Activated CD4-positive, alpha-beta T cell treated with anti-CD3 and anti-CD28 coated beads for 24 hours (primary cell): ENCODE measurements around the gene TBC1D1.
"Not testable (repeated sequence)": the region's sequence is repeated elsewhere in the genome, so short reads cannot be mapped to it uniquely, and the experiment has no call there.

Source experiments
- DNase-seq, 2 donors: peaks; one replicate each; pipeline ENCODE4 v3.0.0-alpha.2; 2020; ENCODE audit warnings: low read depth in 2 of 2

Gene TBC1D1

DNA sequence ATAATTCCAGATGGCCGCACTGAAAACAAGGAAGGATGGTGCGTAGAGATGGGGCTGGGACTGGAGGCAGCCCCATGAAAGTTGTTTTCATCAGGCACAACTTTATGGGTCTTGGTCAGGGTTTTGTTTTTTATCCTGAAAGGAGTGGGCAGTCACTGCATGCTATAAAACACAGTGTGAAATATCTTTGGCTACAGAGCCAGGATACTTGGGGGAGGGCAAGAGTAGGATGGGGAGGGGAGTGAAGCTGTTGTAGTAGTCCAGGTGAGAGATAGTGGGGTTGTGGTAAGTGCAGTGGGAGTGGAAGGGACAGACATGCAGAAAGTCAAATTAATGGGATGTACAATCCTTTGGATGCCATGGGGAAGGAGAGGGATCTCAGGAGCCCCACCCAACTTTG, 125.8 kb downstream of the TBC1D1 start:
- no peak for DNase-seq

DNA sequence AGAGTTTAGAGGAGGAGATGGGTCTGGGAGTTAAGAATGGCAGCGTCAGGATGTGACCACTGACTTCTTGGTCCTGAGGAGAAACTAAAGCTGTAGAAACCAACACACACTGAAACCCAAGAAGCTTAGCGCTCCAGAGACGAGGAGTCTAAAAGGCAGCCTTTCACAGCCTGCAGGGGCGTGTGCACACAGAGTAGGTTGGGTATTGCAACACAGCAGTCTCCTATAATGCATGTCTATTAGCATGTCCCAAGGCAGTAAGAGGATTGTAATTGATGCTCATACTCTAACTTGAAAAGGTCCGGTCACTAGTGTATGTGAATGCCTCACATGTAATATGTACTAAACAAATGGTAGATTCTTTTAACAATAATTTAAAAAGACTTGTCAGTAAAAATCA, 126.7 kb downstream of the TBC1D1 start:
- no peak for DNase-seq

DNA sequence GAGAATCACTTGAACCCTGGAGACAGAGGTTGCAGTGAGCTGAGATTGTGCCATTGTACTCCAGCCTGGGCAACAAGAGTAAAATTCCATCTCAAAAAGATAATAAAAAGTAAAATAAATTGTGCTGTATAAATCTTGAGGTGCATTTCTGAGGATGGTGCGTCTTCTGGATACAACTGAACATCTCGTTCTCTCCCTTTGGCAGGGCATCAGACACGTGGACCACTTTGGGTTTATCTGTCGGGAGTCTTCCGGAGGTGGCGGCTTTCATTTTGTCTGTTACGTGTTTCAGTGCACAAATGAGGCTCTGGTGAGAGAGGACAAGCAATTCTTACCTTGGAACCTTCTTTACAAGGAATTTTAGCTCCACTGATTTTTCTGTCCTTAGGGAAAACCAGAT, 129.5 kb downstream of the TBC1D1 start:
- DNase-seq, result no peak

DNA sequence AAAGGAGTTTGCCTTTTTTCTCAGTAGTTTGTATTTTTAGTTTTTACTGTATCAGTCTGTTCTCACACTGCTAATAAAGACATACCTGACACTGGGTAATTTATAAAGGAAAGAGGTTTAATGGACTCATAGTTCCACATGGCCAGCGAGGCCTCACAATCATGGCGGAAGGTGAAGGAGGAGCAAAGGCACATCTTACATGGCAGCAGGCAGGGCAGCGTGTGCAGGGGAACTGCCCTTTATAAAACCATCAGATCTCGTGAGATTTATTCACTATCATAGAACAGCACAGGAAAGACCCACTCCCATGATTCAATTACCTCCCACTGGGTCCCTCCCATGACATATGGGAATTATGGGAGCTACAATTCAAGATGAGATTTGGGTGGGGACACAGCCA, 130.1 kb downstream of the TBC1D1 start:
- DNase-seq, result not testable (repeated sequence)

DNA sequence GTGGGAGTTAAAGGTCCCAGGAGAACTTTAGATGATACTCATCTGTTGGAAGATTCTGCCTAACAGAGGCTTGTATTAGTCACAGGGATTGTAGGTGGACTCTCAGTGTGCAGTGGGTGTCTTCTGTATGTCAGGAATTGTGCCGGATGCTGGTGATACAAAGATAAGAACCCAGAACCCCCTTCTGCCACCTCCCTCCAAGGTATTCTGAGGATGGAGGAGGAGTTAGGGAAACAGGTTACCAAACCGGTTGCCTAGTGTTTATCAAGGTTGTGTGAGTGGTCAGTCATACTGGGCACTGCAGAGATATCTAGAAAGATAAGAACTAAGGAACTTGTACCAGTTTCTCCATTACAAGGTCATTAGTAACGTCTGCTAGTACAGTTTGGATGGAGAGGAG, 130.9 kb downstream of the TBC1D1 start:
- DNase-seq, result no peak

DNA sequence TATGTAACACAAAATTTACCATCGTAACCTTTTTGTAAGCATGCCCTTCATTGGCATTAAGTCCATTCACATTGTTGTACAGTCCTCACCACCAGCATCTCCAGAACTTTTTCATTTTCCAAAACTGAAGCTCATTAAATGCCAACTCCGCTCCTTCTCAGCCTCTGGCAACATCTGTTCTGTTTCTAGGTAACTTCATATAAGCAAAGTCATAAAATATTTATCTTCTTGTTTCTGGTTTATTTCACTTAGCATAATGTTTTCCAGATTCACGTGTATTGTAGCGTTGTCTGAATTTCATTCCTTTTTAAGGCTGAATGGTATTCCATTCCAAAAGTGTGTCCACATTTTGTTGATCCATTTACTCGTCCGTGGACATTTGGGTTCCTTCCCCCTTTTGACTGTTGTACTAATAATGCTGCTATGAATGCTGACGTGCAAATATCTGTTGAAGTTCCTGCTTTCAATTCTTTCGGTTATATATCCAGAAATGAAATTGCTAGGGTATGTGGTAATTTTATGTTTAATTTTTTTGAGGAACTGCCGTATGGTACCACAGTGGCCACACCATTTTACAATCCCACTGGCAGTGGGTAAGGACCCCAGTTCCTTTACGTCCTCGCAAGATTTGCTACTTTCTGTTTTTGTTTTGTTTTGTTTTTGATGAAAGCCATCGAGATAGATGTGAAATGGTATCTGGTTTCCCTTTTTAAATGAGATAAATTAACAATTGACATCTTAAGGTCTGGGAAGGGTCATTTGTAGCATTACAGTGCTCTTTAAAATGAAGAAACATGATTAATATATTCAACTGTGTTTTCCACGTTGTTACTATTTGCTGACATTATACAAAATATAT, 132.7 kb downstream of the TBC1D1 start:
- no peak for DNase-seq

DNA sequence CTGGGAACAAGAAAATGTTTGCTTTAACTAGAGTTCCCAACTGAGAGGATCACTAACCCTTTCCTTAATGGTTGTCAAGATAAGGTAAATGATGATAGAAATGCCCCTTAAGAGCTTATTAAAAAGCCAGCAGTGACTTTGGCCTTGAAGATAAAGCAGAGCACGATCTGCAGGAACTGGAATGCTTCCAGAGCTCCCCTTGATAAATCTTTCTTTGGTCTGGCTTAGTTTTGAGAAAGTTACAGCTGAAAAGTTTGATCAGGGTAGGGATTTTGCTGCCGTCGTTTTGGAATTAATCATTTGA, 133.3 kb downstream of the TBC1D1 start:
- DNase-seq, result no peak

DNA sequence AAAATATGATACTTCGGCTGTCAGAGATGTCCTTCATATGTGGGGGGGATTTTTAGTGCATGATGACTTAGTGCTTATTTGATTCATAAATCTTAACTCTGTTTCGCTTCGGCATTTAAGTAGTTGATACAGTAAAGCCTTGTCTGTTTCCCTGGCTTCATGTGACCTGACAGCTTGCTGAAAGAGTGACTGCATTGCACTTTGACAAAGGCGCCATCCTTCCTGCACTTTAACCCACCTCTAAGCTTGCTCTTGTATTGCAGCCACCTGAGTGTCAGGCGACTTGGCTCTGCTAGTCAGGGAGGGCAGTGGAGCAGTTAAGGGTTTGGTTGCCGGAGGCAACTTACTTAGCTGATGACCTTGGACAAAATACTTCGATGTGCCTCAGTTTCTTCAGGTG, 134.8 kb downstream of the TBC1D1 start:
- DNase-seq, result no peak

DNA sequence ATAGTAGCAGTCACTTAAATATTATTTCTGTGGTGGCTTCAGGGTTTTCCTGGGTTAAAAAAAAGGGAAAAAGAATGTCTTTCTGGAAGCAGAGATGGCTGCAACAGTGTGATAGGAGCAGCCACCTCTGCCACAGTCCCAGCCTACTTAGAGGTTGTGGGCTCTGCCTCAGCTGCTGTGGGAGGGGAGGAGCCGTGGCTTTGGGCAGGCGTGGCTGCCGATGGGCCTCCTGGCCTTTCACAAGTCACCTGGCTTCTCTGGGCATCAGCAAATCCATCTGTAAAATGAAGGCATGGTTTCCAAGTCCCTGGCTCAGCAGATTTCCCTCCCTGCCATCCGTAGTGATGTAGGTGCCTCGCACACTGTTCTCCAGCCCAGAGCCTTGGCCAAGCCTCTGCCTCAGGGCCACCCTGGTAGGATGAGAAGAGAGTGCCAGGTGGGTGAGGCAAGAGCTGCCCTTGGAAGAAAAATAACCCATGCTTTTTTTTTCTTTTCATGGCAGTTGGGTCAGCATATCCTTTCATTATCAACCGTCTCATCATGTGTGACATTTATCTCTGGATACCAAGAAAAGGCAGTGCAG, 135.4 kb downstream of the TBC1D1 start:
- DNase-seq, result no peak

DNA sequence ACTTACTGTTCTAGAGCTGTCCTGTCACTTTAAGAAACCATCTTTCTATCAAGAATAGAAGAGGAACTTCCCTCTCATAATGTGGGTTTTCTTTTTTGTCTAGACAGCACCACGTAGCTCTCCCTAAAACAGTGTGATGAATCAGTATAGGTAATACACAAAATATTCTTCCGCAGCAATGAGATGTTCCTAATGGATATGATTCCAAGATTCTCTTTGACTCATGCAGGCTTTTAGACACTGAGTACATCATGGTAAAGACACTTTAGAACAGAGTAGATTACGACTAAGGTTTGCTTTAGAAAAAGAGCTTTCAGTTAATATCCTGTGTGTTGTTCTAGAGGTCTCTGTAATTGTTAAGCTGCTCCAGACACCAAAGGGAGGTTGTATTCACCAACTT, 139.1 kb downstream of the TBC1D1 start:
- DNase-seq, result no peak

DNA sequence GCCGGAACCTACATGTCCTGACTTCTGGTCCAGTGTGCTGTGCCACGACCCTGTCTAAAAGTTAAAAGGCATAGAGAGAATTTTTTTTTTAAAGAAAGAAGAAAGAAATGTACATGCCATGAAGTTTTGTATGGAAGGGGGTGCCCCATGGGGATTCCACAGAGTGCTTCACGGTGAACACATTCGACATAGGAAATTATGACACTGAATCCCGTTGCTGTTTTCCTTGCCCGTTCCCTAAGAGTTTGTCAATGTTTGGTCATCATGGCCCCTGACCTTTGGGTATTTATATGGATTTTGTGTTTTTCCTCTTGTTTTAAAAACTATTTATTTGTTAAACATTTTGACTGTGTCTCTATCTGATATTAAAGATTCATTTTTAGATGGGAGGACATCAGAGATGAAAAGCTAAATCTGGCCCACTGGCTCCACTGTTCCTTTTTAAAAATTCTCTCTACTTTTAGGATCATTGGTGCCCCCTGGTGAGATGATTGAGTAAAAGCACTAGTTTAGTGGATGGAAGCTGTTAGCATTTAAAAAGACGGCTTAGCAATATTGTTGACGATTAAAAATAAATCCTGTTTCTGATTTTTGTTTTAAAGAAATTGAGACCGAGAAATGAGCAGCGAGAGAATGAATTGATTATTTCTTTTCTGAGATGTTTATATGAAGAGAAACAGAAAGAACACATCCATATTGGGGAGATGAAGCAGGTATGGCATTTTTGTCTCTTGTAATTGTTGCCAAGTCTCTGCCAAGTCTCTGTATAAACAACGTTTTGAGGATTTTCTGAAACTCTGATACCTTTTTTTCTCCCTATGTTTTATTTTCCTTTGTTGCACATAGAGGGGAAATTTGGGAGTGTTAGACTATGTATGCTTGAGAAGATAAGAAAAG, 144.3 kb downstream of the TBC1D1 start:
- peak in 1 of 2 donors; percentile 29 for DNase-seq

DNA sequence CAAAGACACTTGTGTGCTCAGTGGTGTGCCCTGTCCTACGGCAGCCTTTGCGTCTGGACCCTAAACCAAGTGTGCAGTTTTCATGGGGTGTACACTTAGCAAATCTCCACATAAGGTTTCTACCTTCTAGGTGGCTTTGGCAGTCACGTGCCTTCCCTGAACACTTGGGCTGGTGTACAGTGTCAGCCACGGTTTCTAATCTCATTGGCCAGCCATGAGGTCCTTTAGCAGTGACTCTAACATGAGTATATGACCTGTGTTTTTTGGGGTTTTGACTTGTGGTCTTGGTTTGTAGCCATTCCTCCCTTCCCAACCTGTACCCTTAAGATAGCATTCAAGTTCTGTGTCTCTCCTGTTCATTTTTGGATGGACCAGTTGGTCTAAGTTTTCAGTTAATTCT, 145.7 kb downstream of the TBC1D1 start:
- no peak for DNase-seq

DNA sequence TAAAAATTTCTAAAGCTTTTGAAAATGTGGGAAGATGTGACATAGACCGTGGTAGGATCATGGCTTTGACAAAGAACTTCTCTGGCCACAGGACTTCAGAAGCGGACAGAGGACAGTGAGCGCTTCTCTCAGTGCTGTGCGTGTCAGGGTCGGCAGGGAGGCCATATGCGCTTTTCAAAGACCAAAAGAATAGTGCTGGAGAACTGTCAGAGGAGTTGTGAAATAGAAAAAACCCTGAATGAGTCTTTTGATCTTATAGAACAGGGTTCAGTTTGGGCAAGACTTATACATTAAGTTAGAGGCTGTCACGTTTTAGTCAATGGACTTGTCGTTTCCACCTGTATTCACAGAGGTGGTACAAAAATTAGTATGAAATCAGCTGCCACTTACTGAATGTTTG, 146.7 kb downstream of the TBC1D1 start:
- no peak for DNase-seq

DNA sequence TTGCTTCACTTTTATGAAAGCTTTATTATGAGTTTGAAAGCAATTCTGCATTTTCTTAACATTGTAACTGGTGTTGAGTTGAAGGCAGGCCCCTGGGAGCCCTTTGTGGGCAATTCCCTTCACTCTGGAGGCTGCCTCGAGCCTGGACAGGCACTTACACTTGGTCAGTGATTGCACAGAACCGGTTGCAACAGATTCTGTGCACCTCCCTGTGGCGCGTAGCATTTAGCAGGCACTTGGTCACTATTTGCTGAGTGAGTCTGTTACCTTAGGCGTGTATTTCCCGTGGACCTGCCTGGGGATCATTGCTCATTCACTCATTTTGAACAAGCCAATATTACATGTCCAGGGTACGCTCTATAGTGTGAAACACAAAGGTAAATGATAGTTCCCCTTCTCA, 149.7 kb downstream of the TBC1D1 start:
- DNase-seq, result no peak

DNA sequence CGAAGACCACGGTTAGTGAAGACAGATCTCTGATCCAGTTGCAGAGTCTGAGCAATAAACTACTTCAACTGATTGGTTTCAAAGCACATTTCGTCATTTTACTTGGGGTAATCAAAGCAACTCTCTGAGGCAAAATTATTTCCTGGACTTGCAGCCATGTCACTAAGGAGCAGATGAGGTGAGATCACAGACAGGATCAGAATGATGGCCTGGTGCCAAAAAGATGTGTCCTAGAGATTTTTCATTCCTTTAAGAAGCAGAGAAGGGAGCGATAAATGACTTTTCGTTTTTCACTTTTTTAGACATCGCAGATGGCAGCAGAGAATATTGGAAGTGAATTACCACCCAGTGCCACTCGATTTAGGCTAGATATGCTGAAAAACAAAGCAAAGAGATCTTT, 153.2 kb downstream of the TBC1D1 start:
- no peak for DNase-seq

DNA sequence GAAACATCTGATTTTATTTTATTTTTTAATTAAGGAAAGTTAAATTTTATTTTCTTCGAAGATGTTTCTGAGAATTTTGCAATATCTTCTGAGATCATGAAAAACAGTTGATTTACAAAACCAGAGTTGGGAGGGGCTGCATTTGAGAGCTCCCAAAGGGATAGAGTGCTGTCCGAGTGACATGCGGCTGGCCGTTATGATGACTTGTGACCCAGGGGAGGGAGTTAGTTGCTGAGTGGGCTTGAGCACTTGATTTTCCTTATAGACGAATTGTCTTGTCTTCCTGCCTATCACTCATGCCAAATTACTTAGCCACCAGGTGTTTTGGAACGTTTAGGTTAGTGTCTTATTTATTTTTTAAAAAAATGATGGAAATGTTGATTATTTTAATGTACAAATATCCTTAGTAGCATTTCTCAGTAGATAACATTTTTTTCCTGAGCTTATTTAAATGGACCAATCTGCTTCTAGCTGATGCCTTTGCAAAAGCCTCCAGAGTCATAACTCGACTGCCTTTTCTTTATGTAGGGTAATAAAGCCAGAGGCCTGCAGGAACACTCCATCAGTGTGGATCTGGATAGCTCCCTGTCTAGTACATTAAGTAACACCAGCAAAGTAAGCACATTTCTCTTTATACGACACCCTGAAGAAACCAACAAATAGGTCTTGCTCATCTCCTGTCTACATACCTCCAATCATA, 154.6 kb downstream of the TBC1D1 start:
- no peak for DNase-seq

DNA sequence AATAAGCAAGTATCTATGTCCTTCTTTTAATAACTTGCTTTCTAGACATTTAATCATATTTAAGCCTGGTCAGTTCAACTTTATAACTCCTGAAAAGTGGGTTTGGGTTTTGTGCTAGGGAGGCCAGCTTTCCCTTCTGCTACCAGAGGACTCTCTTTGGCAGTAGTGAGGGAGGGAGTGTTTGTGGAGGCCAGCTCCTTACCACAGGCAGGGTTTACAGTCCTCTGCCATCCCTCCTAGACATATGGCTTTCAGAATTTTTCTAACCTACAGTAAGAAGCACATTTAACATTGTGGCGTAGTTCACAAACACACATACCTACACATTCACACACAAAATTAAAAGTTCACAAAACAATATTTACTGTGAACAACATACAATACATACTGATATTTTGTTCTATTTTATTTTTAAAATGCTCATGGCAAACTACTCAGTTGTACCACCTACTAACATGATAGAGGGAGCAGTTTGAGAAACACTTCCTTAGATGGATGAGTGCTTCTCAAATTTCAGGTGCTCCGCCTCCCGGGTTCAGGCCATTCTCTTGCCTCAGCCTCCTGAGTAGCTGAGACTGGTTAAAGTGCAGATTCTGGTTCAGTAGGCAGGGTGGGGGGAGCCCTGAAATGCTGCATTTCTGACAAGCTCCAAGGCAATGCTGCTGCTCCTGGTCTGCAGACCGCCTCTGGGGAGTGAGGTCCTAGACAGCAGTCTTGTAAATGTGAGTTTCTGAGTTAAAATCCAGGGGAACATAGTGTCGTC, 156.0 kb downstream of the TBC1D1 start:
- DNase-seq, result no peak

DNA sequence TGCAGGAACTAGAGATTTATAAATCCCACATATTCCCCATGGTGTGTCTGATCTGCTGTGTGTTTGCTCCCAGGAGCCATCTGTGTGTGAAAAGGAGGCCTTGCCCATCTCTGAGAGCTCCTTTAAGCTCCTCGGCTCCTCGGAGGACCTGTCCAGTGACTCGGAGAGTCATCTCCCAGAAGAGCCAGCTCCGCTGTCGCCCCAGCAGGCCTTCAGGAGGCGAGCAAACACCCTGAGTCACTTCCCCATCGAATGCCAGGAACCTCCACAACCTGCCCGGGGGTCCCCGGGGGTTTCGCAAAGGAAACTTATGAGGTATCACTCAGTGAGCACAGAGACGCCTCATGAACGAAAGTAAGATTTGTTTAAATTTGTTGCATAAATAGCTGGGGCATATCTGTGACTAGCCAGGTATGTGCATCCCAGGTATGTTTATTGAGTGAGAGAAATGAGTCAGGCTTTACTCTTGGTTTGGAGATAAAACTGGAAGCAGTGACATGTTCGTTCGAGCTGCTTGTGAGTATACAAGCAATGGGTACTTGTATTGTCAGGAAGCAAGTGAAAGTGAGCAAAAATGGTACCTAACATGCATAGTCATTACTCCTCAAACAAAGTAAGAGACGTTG, 158.8 kb downstream of the TBC1D1 start:
- DNase-seq, result no peak

DNA sequence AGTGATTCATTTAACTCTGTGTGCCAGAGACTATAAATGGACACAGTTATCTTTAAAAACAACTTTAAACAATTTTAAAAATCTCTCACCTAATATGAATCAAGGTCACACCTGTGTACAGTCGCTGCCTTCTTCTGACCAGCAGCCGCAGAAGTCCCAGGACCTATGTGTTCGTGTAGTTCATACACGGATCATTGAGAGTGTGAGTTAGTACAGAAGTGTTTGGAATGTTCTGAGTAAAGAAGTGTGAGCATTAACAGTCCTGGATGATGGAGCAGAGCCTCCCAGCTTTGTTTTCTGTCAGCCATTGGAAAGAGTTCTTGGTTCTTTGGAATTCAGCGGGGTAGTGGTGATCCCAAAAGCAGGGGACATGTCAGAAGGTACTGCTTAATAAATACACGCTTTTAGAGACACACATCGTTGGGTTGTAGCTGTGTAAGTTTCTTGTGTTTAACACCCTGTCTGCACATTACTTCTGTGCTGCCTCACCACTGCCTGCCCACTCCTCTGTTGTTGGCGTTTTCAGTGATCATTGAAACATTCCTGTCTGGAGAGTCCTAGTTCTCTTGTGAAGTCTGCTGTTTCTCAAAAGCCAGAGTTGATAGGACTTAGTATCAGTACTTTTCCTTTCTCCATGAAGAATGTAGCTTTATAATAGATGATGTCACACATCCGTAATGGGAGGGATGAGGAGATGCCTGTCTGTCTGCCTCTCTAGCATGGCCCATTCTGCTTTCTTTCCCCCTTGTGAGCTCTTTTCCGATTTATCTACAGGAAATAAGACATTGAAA, 159.9 kb downstream of the TBC1D1 start:
- no peak for DNase-seq

DNA sequence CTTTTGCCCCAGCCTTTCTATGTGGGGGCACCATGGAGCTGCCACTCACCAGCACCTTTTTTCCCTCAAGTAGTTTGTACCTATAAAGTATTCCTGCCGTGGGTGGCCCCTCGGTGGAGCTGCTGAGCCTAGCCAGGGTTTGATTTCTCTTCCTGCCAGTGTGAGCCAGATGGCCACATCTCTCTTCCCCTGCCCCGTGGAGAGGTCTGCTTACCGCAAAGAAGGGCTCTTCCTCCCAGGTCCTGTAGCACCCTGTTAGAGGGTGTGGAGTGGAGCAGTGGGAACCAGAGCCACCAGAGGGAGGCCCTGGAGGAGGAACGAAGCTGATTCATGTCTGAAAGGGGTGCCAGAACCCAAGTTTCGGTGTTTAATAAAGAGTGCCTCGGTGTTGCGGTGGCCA, 164.7 kb downstream of the TBC1D1 start:
- no peak for DNase-seq
